GM18520 (cell line): ENCODE data around the gene KCTD1.

Source experiments
- ATAC-seq: cut with Tn5 transposase; IDR thresholded peaks from one replicate; pipeline ENCODE4 v1.9.1; 2021; ENCODE audit not compliant: unreplicated experiment

KCTD1 gene

GRCh38 chr18:26549263-26550094 is 1.1 kb upstream of the KCTD1 start:
- no peak for ATAC-seq

GRCh38 chr18:26547646-26548414 is 523 bp downstream of the KCTD1 start:
- ATAC-seq, result no peak

DNA sequence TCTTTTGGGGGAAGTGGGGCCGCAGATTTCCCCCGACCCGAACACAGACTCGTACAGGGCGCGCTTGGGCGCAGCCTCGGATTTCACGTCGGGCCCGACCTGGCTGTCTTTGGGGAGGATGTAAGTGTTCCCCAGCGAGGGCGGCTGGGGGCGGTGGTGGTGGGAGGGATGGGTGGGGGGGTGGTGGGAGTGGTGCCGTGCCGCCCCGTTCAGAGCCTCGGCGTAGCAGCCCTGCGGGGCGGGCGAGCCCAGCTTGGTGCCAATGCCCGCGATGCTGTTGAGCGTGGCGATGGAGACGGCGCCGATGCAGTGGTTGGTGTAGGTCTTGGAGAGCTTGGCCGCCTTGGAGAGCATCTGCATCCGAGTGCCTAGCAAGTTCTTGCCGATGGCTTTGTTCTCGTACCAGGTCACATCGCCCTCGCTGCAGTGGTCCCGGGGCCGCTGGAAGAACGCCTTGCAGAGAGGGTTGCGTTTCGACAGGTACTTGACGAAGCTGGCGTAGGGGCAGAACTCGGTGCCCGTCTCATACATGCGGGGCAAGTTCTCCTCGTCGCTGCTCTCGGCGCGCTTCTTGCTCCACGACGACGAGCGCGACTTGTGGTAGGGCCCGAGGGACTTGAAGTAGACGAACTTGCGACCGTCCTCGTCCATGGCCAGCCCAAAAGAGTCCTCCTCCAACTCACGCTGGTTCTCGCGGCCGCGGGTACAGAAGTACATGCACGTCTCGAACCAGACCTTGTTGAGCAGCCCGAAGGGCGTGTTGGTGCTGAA is 1.3 kb downstream of the KCTD1 start:
- no peak for ATAC-seq

DNA sequence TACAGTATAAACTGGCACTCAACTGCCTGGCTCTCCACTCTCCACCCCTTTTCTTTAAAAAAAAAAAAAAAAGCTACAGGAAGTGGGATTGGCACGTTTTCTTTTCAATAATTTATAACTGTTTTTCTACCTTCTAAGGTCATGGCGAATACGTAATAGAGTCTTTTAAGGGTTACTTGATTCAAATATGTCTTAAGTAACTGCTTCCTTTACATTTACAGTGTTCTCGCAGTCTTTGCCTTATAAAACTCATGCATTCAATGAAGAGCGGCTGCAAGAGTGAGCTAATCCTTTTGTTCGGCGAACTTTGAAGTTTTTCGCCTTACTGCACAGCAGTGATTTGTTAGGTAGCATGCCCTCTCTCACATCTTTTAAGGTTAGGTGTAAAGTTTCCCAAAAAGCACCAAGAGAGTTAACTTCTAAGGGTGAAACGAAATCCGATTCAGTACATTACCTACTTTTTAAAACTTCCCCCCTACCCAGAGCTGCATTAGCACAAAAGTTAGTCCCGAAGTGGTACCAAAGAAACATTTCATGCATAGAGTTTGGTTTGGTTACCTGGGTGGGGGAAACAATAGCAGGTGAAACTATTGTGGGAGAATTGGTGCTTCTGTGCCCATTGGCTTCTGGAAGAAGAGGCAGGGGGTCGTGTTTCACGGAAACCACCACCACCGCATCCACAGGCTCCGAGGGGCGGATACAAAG is 2.0 kb downstream of the KCTD1 start:
- no peak for ATAC-seq

DNA sequence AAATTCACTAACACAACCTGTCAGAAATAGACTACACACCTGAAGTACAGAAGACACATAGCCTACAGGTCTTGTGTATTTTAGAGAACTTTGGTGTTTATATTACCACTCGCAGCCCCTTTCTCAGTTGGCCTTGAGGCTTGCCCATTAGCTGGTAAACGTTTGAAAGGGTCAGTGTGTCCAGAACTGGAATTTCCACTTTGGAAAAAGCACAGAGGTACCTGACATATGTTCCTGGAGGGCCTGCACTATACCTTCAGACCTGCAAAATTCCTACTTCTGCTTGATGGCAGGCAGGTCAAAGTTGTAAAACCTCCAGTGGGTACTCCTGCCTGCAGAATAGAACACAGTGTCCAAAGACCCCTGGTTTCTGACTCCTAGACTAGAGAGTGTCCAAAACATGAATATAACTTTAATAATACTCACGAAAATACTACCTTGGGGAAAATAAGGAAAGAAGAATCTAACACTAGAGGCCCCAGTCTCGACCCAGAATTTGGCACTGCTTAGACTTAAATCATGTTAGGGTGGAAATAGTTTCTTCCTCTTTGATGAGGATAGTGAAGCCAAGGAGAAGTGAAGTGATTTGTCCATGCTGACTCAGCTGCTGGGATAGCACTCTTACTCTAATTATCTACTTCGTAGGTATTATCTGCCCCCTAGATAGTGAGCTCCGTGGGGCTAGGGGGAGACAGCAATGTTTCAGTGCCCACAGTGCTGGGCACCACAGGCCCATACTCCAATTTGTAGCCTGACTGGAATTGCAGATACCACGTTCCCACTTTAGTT is 2.8 kb downstream of the KCTD1 start:
- no peak for ATAC-seq

GRCh38 chr18:26544451-26544850 is 3.9 kb downstream of the KCTD1 start:
- ATAC-seq, result no peak

GRCh38 chr18:26543373-26543772 is 5.0 kb downstream of the KCTD1 start:
- no peak for ATAC-seq

DNA sequence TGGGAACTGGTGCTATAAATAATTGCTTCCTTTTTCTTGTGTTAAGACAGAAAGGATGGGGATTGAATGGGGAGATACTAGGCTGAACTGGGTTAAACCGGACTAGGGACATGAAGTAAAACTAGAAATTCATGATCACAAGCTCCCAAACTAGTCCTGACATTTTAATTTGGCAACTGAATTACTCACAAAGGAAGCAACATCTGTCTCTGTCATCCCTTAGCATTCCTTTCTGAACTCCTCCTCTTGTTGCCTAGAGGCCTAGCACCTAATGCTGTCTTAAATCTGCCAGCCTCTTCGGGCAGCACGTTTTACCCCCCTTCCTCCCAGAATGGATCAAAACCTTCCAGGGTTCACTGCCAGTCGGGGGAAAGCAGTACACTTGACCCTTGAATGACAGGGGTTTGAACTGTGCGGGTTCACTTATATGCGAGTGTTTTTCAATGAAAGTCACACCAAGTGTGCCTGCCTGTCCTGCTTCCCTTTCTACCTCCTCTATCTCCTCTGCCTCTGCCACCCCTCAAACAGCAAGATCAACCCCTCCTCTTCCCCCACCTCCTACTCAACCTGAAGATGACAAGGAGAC is 8.2 kb downstream of the KCTD1 start:
- no peak for ATAC-seq

DNA sequence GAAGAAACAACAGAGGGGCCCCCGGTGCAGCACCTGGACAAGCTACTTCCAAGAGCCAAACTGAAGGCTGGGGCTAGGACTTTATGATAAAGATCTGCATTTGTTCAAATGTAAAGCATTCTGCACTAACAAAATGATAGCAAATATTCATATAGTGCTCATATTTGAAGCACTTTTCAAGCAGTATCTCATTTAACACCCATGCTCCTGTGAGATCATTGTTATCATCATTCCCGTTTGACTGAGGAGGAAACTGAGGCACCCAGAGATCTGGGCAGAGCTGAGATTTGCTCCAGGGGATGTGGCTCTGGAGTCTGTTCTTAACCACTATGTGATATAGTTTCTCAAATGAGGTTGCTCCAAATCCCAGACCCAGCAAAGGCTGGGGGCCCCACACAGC is 9.8 kb downstream of the KCTD1 start:
- ATAC-seq, result no peak

DNA sequence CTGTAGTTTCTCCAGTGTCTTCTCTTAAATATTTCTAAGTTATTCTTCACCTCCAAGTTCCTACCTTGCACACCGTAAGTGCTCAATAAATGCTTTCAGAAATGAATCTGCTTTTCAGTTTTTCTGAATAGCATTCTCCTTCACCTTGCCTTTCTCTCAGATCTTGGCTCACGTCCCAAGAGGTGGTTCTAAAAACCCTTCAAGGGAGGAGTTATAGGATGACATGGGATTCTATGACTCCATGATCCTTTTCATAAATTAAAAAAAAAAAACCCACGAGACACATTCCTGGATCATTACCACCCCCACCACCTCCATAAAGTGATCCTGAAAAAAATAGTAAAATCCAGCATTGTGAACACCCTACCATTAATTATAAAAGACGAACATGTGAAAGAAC is 11.7 kb downstream of the KCTD1 start:
- no peak for ATAC-seq

DNA sequence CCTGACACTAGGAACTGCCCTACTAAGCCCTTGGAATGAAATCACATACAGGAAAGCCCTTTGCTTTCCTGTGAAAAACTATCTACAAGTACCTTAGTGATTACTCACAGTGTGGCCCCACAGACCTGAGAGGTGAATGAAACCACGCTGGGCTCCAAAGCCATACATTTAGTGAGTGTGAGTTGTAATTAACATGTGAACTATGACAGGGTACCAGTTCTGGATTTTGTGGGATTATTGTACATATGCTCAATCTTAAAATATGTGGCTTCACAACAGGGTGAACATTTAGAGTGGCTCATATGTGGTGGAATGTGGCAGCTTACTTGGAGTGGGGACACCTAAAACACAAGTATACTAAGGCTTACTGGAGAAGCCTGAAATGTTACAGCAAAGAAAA is 12.3 kb downstream of the KCTD1 start:
- ATAC-seq, result no peak

DNA sequence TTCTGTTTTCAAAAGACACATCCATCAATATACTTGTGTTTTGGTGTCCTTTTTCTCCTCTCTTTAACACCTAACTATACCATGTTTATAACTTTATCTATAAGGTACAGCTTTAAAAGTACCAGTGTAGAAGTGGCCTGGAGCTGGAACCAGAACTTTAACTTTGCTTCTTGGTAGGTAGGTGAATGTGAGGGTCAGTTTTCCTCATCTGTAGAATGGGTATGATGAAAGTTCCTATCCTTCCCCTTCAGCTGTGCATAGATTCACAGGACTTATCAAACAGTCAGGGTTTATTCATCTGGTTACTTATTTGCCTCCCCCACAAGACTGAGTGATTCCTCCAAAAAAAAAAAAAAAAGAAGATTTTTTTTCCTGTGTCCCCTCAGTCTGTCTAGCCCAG is 12.7 kb downstream of the KCTD1 start:
- ATAC-seq, result no peak

GRCh38 chr18:26532367-26533340 is 15.7 kb downstream of the KCTD1 start:
- ATAC-seq, result no peak

DNA sequence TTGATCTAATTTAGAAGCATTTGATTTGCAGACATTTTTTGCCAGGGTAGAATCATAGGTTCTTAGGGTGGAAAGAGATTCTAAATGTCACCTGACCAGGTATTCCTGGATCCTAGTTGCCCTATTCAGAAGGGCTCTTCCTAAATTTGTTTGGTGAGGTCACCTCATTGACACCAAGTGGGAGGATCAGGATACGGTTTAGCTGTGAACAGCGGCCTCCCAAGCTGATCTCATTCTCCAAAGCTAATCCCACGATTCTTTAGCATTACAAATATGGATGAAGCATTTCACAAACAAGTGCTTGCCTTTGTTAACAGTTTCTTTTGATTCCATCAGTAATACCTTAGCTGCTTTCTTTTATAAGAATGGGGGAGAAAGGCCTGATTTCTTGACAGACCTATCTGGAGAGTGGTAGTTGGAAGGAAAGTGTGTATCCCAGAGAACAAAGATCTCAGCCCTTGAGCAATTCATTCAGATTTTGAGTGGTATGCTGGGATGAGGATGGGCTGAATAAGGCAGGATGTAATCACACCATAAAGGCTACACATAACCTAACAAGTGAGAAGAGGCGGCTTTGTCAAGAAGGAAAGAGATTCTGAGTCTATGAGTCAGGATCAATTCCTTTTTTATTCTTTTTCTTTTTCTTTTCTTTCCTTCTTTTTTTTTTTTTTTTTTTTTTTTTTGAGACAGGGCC is 16.6 kb downstream of the KCTD1 start:
- no peak for ATAC-seq

DNA sequence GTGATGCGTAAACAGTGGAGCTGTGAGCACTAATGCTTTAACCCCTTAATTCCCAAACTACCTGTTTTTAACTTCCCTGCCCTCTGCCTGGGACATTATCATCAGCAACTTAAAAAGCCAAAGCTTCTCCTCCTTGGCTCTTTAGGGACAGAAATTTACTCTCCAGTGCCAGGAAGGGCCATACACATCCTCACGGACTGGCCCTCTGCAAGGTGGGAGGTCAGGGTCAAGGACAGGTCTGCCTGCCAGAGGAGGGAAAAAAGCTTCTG is 21.5 kb downstream of the KCTD1 start:
- no peak for ATAC-seq

DNA sequence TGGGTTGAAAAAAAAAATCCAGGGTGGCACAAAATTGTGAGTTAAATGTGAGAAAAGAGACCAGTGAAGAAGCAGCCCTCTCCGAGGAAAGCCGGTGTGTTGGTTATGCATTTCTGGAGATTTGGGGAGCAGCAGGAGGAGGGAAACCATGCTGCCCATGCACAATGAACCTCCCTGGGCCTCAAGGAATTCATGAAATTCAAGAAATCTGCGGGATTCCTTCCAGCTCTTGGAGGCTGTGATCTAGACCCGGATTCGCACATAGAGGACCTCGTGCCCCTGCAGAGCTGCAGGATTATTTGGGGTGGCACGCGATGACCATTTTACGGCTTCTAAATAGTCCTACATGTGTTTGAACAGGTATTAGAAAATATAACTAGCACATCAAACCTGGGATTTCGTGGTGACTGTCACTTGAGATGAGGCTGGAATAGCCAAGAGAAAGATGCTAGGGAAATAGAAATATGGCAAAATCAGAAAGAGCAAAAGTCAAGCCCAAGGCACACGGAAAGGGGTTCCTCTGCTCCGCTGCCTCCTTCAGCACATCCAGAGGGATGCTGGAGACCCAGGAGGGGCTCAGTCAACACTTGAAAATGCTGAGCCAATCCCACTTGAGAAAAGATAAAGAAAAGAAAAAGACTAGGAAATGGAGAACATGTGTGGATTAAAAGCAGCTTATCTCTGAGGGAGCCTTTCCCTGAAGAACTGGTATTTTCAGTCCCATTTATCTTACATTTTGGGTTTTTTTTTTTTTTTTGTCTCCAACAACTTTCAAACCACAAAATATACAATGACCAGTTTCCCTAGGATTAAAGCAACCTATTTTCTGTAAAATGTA is 22.0 kb downstream of the KCTD1 start:
- no peak for ATAC-seq

GRCh38 chr18:26524504-26525351 is 23.6 kb downstream of the KCTD1 start:
- ATAC-seq, result no peak
